GM23248 (cell line): ENCODE measurements around the gene NCK2.

ENCODE experiments used
- EZH2 ChIP-seq: fragments of 200-600 bp; sonication (generic); IDR thresholded peaks from 2 replicates; pipeline ENCODE4 v1.6.1; 2018; ENCODE audit warnings: antibody characterized with exemption, mild to moderate bottlenecking; ENCODE audit not compliant: insufficient read depth, poor library complexity, severe bottlenecking
- EZH2phosphoT487 ChIP-seq: fragments of 200-600 bp; sonication (generic); IDR thresholded peaks from 2 replicates; pipeline ENCODE4 v1.6.1; 2018; ENCODE audit warnings: antibody characterized with exemption, moderate library complexity, mild to moderate bottlenecking, low read depth; ENCODE audit not compliant: insufficient read depth

GRCh38 chr2:105813405-105813804, 68.7 kb downstream of the NCK2 start:
- no peak for TF ChIP-seq EZH2
- TF ChIP-seq EZH2phosphoT487: no peak
